HEK293T (cell line): ENCODE results near the gene BABAM1.

ENCODE experiments used
- BHLHE40 ChIP-seq: fragments of 450-650 bp; IDR thresholded peaks from 2 replicates; pipeline ENCODE4 v1.6.1; 2016; ENCODE audit warnings: mild to moderate bottlenecking, moderate library complexity, borderline replicate concordance
- CTBP1 ChIP-seq: fragments of 450-650 bp; IDR thresholded peaks from 2 replicates; pipeline ENCODE4 v1.6.1; 2016; ENCODE audit warnings: borderline replicate concordance
- ELF4 ChIP-seq: fragments of 450-650 bp; IDR thresholded peaks from 2 replicates; pipeline ENCODE4 v1.6.1; 2017; ENCODE audit warnings: antibody characterized with exemption
- FOXA1 ChIP-seq: fragments of 450-650 bp; IDR thresholded peaks from 2 replicates; pipeline ENCODE4 v1.6.1; 2016; ENCODE audit warnings: mild to moderate bottlenecking
- FOXK2 ChIP-seq: fragments of 450-650 bp; IDR thresholded peaks from 2 replicates; pipeline ENCODE4 v1.6.1; 2016; ENCODE audit warnings: mild to moderate bottlenecking
- FOXM1 ChIP-seq: fragments of 450-650 bp; IDR thresholded peaks from 2 replicates; pipeline ENCODE4 v1.6.1; 2017; ENCODE audit warnings: mild to moderate bottlenecking, borderline replicate concordance
- L3MBTL2 ChIP-seq: fragments of 450-650 bp; conservative IDR thresholded peaks from 2 replicates; pipeline ENCODE4 v1.6.1; 2016; ENCODE audit warnings: mild to moderate bottlenecking
- LEF1 ChIP-seq: fragments of 450-650 bp; IDR thresholded peaks from 2 replicates; pipeline ENCODE4 v1.6.1; 2017; ENCODE audit warnings: mild to moderate bottlenecking, borderline replicate concordance
- PKNOX1 ChIP-seq: fragments of 450-650 bp; IDR thresholded peaks from 2 replicates; pipeline ENCODE4 v1.6.1; 2016
- SP1 ChIP-seq: fragments of 450-650 bp; IDR thresholded peaks from 2 replicates; pipeline ENCODE4 v1.6.1; 2017
- SUZ12 ChIP-seq: fragments of 450-650 bp; IDR thresholded peaks from 2 replicates; pipeline ENCODE4 v1.6.1; 2016; ENCODE audit warnings: mild to moderate bottlenecking
- TARDBP ChIP-seq: fragments of 450-650 bp; IDR thresholded peaks from 2 replicates; pipeline ENCODE4 v1.6.1; 2016
- ZNF384 ChIP-seq: fragments of 450-650 bp; IDR thresholded peaks from 2 replicates; pipeline ENCODE4 v1.6.1; 2016

GRCh38 chr19:17304386-17305215 lies 37.4 kb downstream of the BABAM1 start:
- no peak for TF ChIP-seq LEF1
- no peak for TF ChIP-seq SP1
- no peak for TF ChIP-seq FOXK2
- TF ChIP-seq TARDBP: no peak
- no peak for TF ChIP-seq ELF4
- no peak for TF ChIP-seq SUZ12
- TF ChIP-seq BHLHE40: no peak
- no peak for TF ChIP-seq FOXA1
- no peak for TF ChIP-seq CTBP1
- no peak for TF ChIP-seq ZNF384
- TF ChIP-seq PKNOX1: no peak
- TF ChIP-seq FOXM1: no peak
- no peak for TF ChIP-seq L3MBTL2
